IMR-90 (cell line): ENCODE results near the gene GMPPA. TPM values are rescaled to one million over a fixed set of nuclear protein-coding genes. Genes with fewer than 3 reads are reported as not detected.
A peak's percentile ranks its signal among the peaks of the same experiment; 100 is the strongest.

ENCODE experiments used
- ATAC-seq: fragments of 200-7000 bp; cut with Tn5 transposase; 2 replicates; pipeline ENCODE4 v1.9.1; 2020; ENCODE audit warnings: low read depth, mild to moderate bottlenecking, moderate library complexity
- BruUV-seq: library from RNA; stranded (reverse); fragments of 400-500 nt; replicated peaks from 2 replicates; lab custom pipeline; 2021; lab: Mats Ljungman, UMichigan
- CTCF ChIA-PET: fragments of 300-600 bp; formaldehyde crosslinking; extraction: SDS; loops from one replicate; lab custom pipeline; 2021; ENCODE audit warnings: antibody characterized with exemption; lab: Yijun Ruan, JAX
- POLR2A ChIA-PET: fragments of 300-600 bp; sonication (Branson Sonifier 250); formaldehyde crosslinking; loops from one replicate; lab custom pipeline; 2022; ENCODE audit warnings: antibody characterized with exemption; ENCODE audit not compliant: unreplicated experiment; lab: Charles Lee
- DNase-seq: peaks from one replicate; pipeline ENCODE4 v3.0.0; 2013
- H2AFZ ChIP-seq: replicated peaks from 2 replicates; pipeline ENCODE3; 2013; ENCODE audit warnings: low read length, mild to moderate bottlenecking; ENCODE audit not compliant: poor library complexity
- H2AK5ac ChIP-seq: 2 replicates; pipeline ENCODE4 v1.6.1; 2013; ENCODE audit warnings: low read depth, low read length, inconsistent platforms
- H2AK9ac ChIP-seq: replicated peaks from 2 replicates; pipeline ENCODE3; 2013; ENCODE audit warnings: mild to moderate bottlenecking, low read depth, low read length, moderate library complexity; ENCODE audit not compliant: poor library complexity
- H2BK120ac ChIP-seq: 2 replicates; pipeline ENCODE4 v1.6.1; 2013; ENCODE audit warnings: low read depth, low read length, inconsistent platforms
- H2BK15ac ChIP-seq: 3 replicates; pipeline ENCODE4 v1.6.1; 2013; ENCODE audit warnings: low read depth, low read length, inconsistent platforms
- H2BK20ac ChIP-seq: 2 replicates; pipeline ENCODE4 v1.6.1; 2013; ENCODE audit warnings: low read depth, mild to moderate bottlenecking, inconsistent platforms, low read length, moderate library complexity
- H2BK5ac ChIP-seq: 2 replicates; pipeline ENCODE4 v1.6.1; 2013; ENCODE audit warnings: mild to moderate bottlenecking, low read depth, low read length, inconsistent platforms; ENCODE audit not compliant: poor library complexity, severe bottlenecking
- H3K14ac ChIP-seq: replicated peaks from 2 replicates; pipeline ENCODE4 v1.6.1; 2013; ENCODE audit warnings: low read depth, low read length, inconsistent platforms
- H3K18ac ChIP-seq: 2 replicates; pipeline ENCODE4 v1.6.1; 2013; ENCODE audit warnings: low read depth, low read length, control low read depth
- H3K23ac ChIP-seq: 2 replicates; pipeline ENCODE4 v1.6.1; 2013; ENCODE audit warnings: low read depth, low read length, inconsistent platforms
- H3K27ac ChIP-seq: 2 replicates; pipeline ENCODE4 v1.5.1; 2013; ENCODE audit warnings: mild to moderate bottlenecking, control low read depth, low read length; ENCODE audit not compliant: insufficient read depth
- H3K27me3 ChIP-seq: 2 replicates; pipeline ENCODE4 v1.6.1; 2013; ENCODE audit warnings: low read length; ENCODE audit not compliant: control insufficient read depth, insufficient read depth
- H3K36me3 ChIP-seq: 2 replicates; pipeline ENCODE4 v1.6.1; 2013; ENCODE audit warnings: low read length, mixed read lengths; ENCODE audit not compliant: control insufficient read depth, insufficient read depth
- H3K4ac ChIP-seq: 2 replicates; pipeline ENCODE4 v1.6.1; 2013; ENCODE audit warnings: low read depth, low read length, inconsistent platforms
- H3K4me1 ChIP-seq: 2 replicates; pipeline ENCODE4 v1.6.1; 2013; ENCODE audit warnings: low read length, mixed read lengths; ENCODE audit not compliant: control insufficient read depth, insufficient read depth
- H3K4me2 ChIP-seq: 2 replicates; pipeline ENCODE4 v1.6.1; 2013; ENCODE audit warnings: low read depth, mild to moderate bottlenecking, control low read depth, low read length, moderate library complexity
- H3K4me3 ChIP-seq: 2 replicates; pipeline ENCODE4 v1.5.1; 2013; ENCODE audit warnings: low read depth, mild to moderate bottlenecking, control low read depth, low read length, moderate library complexity; ENCODE audit not compliant: insufficient read depth
- H3K56ac ChIP-seq: 2 replicates; pipeline ENCODE4 v1.6.1; 2013; ENCODE audit warnings: low read length, inconsistent platforms; ENCODE audit not compliant: insufficient read depth; ENCODE audit errors: extremely low read depth
- H3K79me1 ChIP-seq, 2 experiments: 2 replicates each; pipeline ENCODE4 v1.6.1; 2013; ENCODE audit warnings: low read length in 2 of 2, inconsistent platforms in 1 of 2, low read depth in 1 of 2
- H3K9ac ChIP-seq: 2 replicates; pipeline ENCODE4 v1.6.1; 2013; ENCODE audit warnings: low read depth, low read length, control low read depth
- H3K9me1 ChIP-seq: 2 replicates; pipeline ENCODE4 v1.6.1; 2013; ENCODE audit warnings: low read length, inconsistent platforms; ENCODE audit not compliant: insufficient read depth
- H3K9me3 ChIP-seq: 2 replicates; pipeline ENCODE4 v1.6.1; 2013; ENCODE audit warnings: low read length; ENCODE audit not compliant: control insufficient read depth, insufficient read depth
- H4K20me1 ChIP-seq: 2 replicates; pipeline ENCODE4 v1.6.1; 2013; ENCODE audit warnings: low read length, inconsistent platforms; ENCODE audit not compliant: insufficient read depth
- H4K5ac ChIP-seq: 2 replicates; pipeline ENCODE4 v1.6.1; 2013; ENCODE audit warnings: mild to moderate bottlenecking, low read depth, low read length, control low read depth
- H4K8ac ChIP-seq, 2 experiments: 2 replicates each; pipeline ENCODE4 v1.6.1; 2013; ENCODE audit warnings: low read depth in 2 of 2, low read length in 2 of 2, control low read depth in 1 of 2, inconsistent platforms in 1 of 2
- H4K91ac ChIP-seq: 2 replicates; pipeline ENCODE4 v1.6.1; 2013; ENCODE audit warnings: low read depth, low read length, inconsistent platforms; ENCODE audit not compliant: insufficient read depth
- BHLHE40 ChIP-seq: fragments of 150-350 bp; IDR thresholded peaks from 2 replicates; pipeline ENCODE4 v1.6.1; 2016; ENCODE audit warnings: mild to moderate bottlenecking, low read depth, low read length
- CEBPB ChIP-seq: IDR thresholded peaks from 2 replicates; pipeline ENCODE4 v1.6.1; 2012; ENCODE audit warnings: low read depth, low read length, improper control_type of control experiment
- CHD1 ChIP-seq: IDR thresholded peaks from 2 replicates; pipeline ENCODE4 v1.6.1; 2012; ENCODE audit warnings: low read depth, low read length, improper control_type of control experiment
- CTCF ChIP-seq: conservative IDR thresholded peaks from 2 replicates; pipeline ENCODE4 v1.5.1; 2012; ENCODE audit warnings: mild to moderate bottlenecking, low read depth, low read length, improper control_type of control experiment
- ELK1 ChIP-seq: fragments of 150-350 bp; IDR thresholded peaks from 2 replicates; pipeline ENCODE4 v1.6.1; 2016; ENCODE audit warnings: low read depth, mild to moderate bottlenecking, low read length, moderate library complexity, borderline replicate concordance
- FOS ChIP-seq: fragments of 150-350 bp; IDR thresholded peaks from 2 replicates; pipeline ENCODE4 v1.6.1; 2016; ENCODE audit warnings: low read depth, low read length
- MAFK ChIP-seq: IDR thresholded peaks from 2 replicates; pipeline ENCODE4 v1.6.1; 2012; ENCODE audit warnings: low read depth, low read length, improper control_type of control experiment
- MAZ ChIP-seq: IDR thresholded peaks from 2 replicates; pipeline ENCODE4 v1.6.1; 2012; ENCODE audit warnings: low read depth, mild to moderate bottlenecking, low read length, improper control_type of control experiment, moderate library complexity, borderline replicate concordance
- MXI1 ChIP-seq: IDR thresholded peaks from 2 replicates; pipeline ENCODE4 v1.6.1; 2012; ENCODE audit warnings: low read depth, mild to moderate bottlenecking, low read length, moderate library complexity, borderline replicate concordance
- NFE2L2 ChIP-seq: fragments of 150-350 bp; IDR thresholded peaks from 2 replicates; pipeline ENCODE4 v1.6.1; 2016; ENCODE audit warnings: low read depth, mild to moderate bottlenecking, low read length
- POLR2A ChIP-seq: IDR thresholded peaks from 2 replicates; pipeline ENCODE4 v1.6.1; 2012; ENCODE audit warnings: mild to moderate bottlenecking, low read depth, low read length
- RAD21 ChIP-seq: IDR thresholded peaks from 2 replicates; pipeline ENCODE4 v1.6.1; 2012; ENCODE audit warnings: low read length, improper control_type of control experiment
- RCOR1 ChIP-seq: IDR thresholded peaks from 2 replicates; pipeline ENCODE4 v1.6.1; 2012; ENCODE audit warnings: mild to moderate bottlenecking, low read length, improper control_type of control experiment; ENCODE audit not compliant: insufficient replicate concordance
- RFX5 ChIP-seq: IDR thresholded peaks from 2 replicates; pipeline ENCODE4 v1.8.0; 2012; ENCODE audit warnings: low read depth, mild to moderate bottlenecking, low read length, moderate library complexity
- SMC3 ChIP-seq: fragments of 150-350 bp; IDR thresholded peaks from 2 replicates; pipeline ENCODE4 v1.6.1; 2016; ENCODE audit warnings: low read depth, mild to moderate bottlenecking, antibody characterized with exemption, low read length, moderate library complexity
- USF2 ChIP-seq: fragments of 150-350 bp; IDR thresholded peaks from 2 replicates; pipeline ENCODE4 v1.6.1; 2017; ENCODE audit warnings: mild to moderate bottlenecking, antibody characterized with exemption, low read length, low read depth
- WGBS, 2 experiments: methylation state at CpG; one replicate each; pipeline versions ENCODE4 v1.1.5 to v1.1.7; 2013; ENCODE audit warnings: missing lambda C conversion rate in 2 of 2; ENCODE audit not compliant: insufficient read length in 1 of 2; ENCODE audit errors: extremely low coverage in 2 of 2; 5-methylcytosine and 5-hydroxymethylcytosine counted together
- dilution Hi-C: fragments of 300-500 bp; cut with HindIII; formaldehyde crosslinking; loops from one replicate; pipeline ENCODE4 v1.14.3; 2018; ENCODE audit warnings: low sequenced_read_pairs; ENCODE audit not compliant: unreplicated experiment
- in situ Hi-C: fragments of 300-500 bp; cut with MboI; formaldehyde crosslinking; loops from 3 replicates; pipeline ENCODE4 v1.14.3; 2019; ENCODE audit warnings: low sequenced_read_pairs, inconsistent platforms, mixed read lengths
- intact Hi-C: fragments of 100-400 bp; cut with micrococcal nuclease; formaldehyde crosslinking; loops from 2 replicates; pipeline ENCODE4 v1.10.0; 2022
- polyA plus RNA-seq, 3 experiments: library from polyadenylated mRNA; depleted of rRNA; stranded (reverse); fragments of >200 nt; gene quantifications; 2 replicates each; pipeline ENCODE4 v1.2.3, GENCODE V29; 2012; ENCODE audit warnings: low replicate concordance in 1 of 3
- total RNA-seq: library from RNA; depleted of rRNA; stranded (reverse); fragments of >200 nt; gene quantifications from 2 replicates; pipeline ENCODE4 v1.2.3, GENCODE V29; 2012

Gene GMPPA
- total and polyA plus RNA-seq, 2 of the 4 experiments (the other 2 are of a cell fraction), result 103 to 134 TPM

- Histone ChIP-seq H3K4me3 (no peak overlapping the region), H3K4me1 (peaks cover 8% of the 10 kb centered on the region; the same call in 1 of the 2 replicates), H3K18ac (no peak overlapping the region), H3K9ac (no peak overlapping the region), H4K5ac (no peak overlapping the region), H2BK20ac (no peak overlapping the region), H3K27ac (no peak overlapping the region), H4K91ac (no peak overlapping the region), H4K20me1 (no peaks in the 10 kb centered on the region), H2BK5ac (no peak overlapping the region), H2AK9ac (no peak overlapping the region), H2AK5ac (no peak overlapping the region), H3K27me3 (peaks cover 78% of the 10 kb centered on the region), H2BK15ac (no peak overlapping the region), H3K9me3 (no peaks in the 10 kb centered on the region), H3K79me1 (no peaks in the 10 kb centered on the region), H3K4ac (no peak overlapping the region), H3K9me1 (no peaks in the 10 kb centered on the region), H3K56ac (no peak overlapping the region), H4K8ac (no peak overlapping the region), H2AFZ (no peak overlapping the region), H3K23ac (no peak overlapping the region), H2BK120ac (no peak overlapping the region), H3K14ac (no peak overlapping the region), H3K36me3 (no peaks in the 10 kb centered on the region), H3K4me2 (peak overlapping the region; percentile 52; the same call in 1 of the 2 replicates)
- intact Hi-C loops (no loop called here), in situ Hi-C loops (no loop called here), dilution Hi-C loops (no loop called here)
- ChIA-PET CTCF (interaction anchor here (1.5 kb wide), 1 partner anchor 111 kb away, joined by 5 read pairs; no protein-coding TSS in a partner anchor), POLR2A (no interaction called here)
- TF ChIP-seq ELK1, result no peak
- no peak for TF ChIP-seq RCOR1
- no peak for TF ChIP-seq RAD21
- TF ChIP-seq MXI1, result no peak
- no peak for TF ChIP-seq POLR2A
- no peak for TF ChIP-seq CEBPB
- TF ChIP-seq MAFK, result no peak
- no peak for TF ChIP-seq MAZ
- no peak for TF ChIP-seq FOS
- TF ChIP-seq SMC3, result no peak
- no peak for TF ChIP-seq NFE2L2
- no peak for TF ChIP-seq RFX5
- TF ChIP-seq BHLHE40, result no peak
- no peak for TF ChIP-seq CHD1
- TF ChIP-seq USF2, result no peak
- no peak for TF ChIP-seq CTCF
- DNase-seq (no peak), ATAC-seq (no peak)
- no TSS peak for BruUV-seq
- 0% methylated on average over 1 of the region's 4 CpGs; no CpG with 5 or more reads in 1 of the 2 experiments for WGBS, 2 experiments
Measured at GRCh38 chr2:219513787-219514186, 15.1 kb downstream of the GMPPA start.
